GM19351 (cell line): Measurements from ENCODE around the gene CAPN5.

Experiments used
- ATAC-seq: cut with Tn5 transposase; IDR thresholded peaks from one replicate; pipeline ENCODE4 v1.9.1; 2021; ENCODE audit warnings: mild to moderate bottlenecking, moderate library complexity; ENCODE audit not compliant: unreplicated experiment

Gene CAPN5

DNA sequence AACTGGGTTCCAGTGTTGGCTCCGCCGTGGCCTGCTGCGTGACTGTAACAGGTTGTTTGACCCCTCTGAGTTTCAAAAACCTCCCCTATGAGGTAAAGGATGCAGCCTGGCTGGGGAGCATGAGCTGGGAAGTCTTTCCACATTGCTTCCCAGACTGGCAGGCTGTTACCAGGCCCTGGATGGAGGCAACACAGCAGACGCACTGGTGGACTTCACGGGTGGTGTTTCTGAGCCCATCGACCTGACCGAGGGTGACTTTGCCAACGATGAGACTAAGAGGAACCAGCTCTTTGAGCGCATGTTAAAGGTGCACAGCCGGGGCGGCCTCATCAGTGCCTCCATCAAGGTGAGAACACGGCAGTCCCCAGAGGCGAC lies 47.3 kb downstream of the CAPN5 start:
- no peak for ATAC-seq

DNA sequence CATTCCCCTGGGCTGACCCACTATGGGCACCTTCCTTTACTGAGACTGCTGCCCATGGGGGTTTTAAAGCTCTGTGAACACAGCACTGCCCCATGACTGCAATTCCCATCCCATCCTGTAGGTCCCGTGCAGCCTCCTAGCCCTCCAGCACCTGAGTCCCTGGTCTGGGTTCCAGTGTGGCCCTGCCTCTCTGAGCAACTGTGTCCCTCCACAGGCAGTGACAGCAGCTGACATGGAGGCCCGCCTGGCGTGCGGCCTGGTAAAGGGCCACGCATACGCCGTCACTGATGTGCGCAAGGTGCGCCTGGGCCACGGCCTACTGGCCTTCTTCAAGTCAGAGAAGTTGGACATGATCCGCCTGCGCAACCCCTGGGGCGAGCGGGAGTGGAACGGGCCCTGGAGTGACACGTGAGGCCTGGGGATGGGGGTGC lies 48.4 kb downstream of the CAPN5 start:
- ATAC-seq: no peak

DNA sequence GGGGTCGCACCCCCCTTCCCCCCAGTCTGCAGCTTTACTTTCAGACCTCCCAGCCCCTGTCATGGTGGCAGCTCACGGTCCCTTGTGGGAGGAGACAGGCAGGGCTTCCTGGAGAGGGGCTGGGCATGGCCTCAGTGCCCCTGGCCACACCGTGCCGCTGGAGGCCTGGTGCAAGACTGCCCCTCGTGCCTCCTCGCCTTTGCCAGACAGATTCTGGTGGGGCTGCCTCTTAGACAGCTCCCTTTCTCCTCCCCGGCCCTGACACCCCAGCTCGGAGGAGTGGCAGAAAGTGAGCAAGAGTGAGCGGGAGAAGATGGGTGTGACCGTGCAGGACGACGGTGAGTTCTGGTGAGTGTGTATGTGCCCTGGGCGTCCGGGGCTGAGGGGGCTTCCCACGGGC lies 49.2 kb downstream of the CAPN5 start:
- no peak for ATAC-seq

DNA sequence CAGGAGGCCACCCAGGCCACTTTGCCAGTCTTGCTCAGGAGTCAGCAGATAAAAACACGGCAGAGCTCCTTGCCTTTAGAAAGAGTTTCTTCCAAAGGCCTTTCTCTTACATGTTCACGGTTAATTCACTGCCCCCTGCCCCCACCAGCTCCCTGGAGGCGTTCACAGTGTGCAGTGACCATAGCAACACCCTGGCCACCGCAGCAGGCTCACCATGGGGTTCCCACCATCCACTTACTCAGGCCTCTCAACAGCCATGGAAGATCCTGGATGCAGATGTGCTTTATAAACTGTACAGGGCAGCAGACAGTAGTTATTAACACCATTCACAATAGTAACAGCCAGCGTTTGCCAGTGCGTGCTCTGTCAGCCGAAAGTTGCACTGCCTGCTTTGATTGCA lies 50.7 kb downstream of the CAPN5 start:
- no peak for ATAC-seq

DNA sequence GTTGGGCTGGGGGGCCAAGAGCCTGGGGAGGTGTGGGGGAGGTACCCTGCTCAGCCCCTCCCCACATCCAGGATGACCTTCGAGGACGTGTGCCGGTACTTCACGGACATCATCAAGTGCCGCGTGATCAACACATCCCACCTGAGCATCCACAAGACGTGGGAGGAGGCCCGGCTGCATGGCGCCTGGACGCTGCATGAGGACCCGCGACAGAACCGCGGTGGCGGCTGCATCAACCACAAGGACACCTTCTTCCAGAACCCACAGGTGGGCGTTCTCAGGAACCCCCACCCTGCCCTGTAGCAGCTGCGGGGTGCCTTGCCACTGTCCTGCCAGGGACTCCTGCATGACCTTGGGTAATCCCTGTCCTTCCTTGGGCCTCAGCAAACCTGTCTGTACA lies 51.3 kb downstream of the CAPN5 start:
- ATAC-seq: no peak

DNA sequence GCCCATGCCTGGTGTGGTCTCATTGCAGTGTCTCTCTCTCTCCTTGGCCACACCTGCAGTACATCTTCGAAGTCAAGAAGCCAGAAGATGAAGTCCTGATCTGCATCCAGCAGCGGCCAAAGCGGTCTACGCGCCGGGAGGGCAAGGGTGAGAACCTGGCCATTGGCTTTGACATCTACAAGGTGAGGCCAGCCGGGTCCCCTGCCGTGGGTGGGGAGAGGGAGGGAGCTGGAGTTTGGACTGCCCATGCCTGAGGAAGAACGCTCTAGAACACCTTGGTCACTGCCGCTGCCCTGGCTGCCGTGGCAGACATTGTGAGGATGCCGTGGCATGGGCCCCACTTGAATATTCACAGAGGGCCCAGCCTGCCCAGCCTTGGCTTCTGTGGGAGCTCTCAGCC lies 52.2 kb downstream of the CAPN5 start:
- ATAC-seq: no peak

DNA sequence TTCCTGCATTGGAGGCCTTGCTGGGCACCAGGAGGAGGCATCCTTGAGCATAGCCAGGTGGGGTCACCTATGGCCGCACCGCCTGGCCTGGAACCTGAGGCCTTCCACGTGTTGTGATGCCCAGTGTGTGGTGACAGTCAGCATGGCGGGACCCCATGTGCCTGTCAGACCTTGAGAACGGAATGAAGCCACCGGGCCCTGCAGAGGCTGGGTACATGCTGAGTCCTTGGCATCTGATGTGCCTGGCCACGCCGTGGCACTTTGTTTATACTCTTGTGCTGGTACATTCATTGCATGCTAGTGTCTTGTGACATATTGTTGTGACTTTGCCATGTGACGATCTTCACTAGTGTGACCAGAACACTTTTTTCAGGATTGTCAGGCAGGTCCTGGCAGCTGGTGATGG lies 52.8 kb downstream of the CAPN5 start:
- ATAC-seq: no peak

DNA sequence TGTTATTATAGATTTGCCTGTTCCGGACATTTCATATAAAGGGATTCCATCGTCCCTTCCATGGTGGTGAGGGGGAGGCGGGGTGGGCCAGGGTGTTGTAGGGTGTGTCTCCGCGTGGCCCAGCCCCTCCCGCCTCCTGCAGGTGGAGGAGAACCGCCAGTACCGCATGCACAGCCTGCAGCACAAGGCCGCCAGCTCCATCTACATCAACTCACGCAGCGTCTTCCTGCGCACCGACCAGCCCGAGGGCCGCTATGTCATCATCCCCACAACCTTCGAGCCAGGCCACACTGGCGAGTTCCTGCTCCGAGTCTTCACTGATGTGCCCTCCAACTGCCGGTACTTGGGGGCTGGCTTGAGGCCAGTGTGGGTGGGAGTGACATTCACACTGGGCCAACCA lies 53.8 kb downstream of the CAPN5 start:
- no peak for ATAC-seq

DNA sequence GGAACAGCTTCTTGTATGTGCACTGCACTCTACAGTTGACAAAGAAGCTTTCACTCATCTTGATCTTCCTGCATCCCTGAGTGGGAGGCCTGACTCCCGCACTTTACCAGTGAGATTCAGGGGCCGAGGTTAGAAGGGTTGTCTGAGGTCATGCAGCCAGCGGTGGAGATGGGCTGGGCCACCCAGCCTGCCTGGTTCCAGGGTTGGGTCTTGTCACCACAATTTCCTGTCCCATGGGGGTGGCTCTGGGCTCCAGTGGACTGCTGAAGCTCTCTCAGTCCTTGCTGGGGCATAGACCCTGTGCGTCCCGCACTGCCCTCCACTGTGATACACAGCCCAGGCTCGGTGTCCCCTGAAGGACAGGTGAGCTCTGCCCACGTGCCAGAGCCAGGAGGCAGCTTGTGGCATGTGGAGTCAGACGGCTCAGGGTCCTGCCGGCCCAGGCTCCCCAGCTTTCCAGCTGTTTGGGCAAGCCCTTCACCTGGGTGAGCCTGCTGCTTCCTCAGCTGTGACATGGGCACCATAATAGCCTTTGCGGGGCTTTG lies 54.4 kb downstream of the CAPN5 start:
- no peak for ATAC-seq

DNA sequence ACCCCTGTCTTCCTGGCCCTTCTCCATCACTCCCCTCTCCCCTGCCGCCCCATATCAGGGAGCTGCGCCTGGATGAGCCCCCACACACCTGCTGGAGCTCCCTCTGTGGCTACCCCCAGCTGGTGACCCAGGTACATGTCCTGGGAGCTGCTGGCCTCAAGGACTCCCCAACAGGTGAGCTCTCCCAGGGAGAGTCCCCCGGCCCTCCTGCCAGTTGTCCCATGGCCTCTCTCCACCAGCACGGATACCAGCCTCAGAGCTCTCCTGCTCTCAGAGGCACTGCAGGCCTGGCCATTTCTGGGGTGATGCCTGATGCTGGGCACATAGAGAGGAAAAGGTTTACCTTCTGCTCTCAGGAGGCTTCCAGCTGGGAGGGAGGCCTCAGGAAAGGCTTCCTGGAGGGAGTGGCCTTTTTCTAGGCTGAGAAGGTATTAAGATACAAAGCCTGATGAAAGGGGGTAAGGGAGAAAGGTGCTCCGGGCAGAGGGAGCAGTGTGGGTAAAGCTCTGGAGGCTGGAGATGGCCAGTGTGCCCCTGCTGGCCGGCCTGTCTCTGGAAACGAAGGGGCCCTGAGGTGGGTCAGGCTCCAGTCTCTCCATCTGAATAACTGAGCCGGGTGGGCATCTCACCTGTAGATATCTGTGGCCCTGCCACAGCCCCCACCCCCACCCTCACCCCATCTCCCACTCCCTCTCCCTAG lies 55.3 kb downstream of the CAPN5 start:
- ATAC-seq: no peak

DNA sequence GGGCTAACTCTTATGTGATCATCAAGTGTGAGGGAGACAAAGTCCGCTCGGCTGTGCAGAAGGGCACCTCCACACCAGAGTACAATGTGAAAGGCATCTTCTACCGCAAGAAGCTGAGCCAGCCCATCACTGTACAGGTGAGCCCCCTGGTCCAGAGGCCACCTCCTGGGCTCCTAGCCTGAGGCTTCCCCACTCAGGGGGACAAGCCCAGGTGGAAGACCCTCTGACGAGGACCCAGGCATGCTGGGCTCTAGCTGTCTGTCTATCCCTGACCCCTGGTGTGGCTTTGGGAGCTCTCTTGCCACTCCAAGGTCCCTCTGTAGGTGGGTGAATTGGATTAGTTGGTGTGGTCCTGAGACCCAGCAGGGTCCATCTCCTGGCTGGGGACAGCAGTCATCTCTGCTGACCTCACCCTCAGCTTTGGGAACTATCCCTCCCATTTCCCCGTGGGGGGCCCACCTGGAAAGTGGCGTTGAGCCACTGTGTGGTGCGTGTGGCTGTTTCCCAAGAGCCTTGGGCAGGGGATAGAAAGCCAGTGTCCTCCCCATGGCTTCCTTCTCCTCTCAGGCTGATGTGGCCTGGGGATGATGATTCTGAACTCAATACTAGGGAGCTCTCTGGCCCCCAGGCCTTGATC lies 55.9 kb downstream of the CAPN5 start:
- no peak for ATAC-seq

DNA sequence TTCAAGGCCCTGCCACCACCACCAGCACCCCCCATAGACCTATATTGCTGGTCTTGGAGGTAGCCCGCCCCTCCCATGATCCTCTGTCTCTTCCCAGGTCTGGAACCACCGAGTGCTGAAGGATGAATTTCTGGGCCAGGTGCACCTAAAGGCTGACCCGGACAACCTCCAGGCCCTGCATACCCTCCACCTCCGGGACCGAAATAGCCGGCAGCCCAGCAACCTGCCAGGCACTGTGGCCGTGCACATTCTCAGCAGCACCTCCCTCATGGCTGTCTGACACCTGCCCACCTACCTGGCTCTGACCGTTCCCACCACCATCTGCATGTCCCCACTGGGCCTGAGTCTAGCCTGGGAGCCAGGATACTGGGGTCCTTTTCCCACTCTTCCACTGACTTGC lies 56.8 kb downstream of the CAPN5 start:
- no peak for ATAC-seq

DNA sequence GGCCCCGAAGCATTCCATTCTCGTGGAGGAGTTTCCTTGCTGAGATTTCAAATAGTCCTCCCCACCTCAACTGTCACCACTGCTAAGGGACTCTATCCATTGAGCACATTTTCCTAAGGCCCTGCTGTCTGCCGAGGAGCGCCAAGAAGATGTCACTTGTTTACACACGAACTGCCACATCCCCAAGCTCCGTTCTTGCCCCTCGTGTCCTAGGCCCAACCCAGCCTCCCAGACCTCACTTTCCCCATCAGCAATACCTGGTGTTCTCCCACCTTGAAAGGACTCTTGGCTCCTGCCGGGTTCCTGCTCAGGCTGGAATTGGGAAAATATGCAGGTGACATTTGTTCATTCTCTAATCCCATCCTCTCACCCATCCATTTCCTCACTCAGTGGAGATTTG lies 57.3 kb downstream of the CAPN5 start:
- ATAC-seq: no peak

DNA sequence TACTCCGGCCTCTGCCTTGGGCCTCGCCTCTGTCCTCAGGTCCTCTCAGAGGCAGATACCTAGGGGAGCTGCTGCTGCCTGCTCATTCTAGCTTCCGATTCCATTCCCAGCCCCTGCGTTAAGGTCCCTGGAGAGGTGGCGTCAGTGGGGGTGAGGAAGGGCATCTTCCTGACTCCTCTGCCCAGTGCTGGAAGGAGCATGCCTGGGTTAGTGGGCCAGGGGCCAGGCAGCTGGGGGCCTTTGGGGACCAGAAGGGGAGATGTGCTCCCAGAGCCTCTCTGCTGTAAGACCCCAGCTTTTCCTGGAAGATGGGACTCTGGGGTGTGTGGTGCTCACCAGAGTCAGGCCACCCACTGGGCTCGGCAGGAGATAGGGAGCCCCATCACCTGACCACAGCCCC lies 57.7 kb downstream of the CAPN5 start:
- no peak for ATAC-seq

DNA sequence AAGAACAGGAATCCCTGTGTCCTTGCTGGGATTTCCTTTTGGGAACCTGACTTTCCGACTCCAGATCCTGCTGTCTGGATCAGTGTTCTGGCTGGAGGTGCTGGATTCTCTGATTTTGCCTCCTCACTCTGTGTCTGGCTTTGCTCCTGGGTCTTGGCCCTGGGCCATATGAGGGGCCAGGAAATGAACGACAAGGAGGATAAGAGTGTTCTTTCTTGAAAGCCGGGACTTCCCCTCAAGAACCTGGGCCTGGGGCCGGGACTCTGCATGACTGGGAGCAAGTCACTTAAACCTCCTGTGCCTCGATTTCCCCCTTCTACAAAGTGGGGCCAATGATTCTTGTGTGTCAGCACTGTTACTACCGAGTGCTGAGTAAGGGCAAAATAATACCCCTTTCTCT lies 58.4 kb downstream of the CAPN5 start:
- no peak for ATAC-seq

DNA sequence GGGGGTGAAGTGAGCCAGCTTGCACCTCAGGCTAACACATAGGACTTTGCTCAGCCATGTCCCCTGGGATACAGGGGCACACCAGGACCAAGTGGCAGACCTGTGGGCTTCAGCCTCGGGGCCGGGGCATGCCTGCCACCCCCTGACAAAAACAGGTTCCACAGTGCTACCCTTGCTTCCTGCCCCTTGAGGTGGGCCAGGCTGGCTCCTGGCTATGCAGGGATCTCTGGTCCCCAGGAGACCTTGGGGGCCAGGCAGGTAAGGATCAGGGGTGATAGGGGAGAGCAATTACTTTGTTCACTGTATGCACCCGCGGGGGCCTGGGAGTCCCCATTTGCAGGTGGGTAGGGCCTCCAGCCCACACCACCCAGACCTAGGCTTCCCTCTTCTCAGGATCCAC lies 58.9 kb downstream of the CAPN5 start:
- ATAC-seq: no peak

DNA sequence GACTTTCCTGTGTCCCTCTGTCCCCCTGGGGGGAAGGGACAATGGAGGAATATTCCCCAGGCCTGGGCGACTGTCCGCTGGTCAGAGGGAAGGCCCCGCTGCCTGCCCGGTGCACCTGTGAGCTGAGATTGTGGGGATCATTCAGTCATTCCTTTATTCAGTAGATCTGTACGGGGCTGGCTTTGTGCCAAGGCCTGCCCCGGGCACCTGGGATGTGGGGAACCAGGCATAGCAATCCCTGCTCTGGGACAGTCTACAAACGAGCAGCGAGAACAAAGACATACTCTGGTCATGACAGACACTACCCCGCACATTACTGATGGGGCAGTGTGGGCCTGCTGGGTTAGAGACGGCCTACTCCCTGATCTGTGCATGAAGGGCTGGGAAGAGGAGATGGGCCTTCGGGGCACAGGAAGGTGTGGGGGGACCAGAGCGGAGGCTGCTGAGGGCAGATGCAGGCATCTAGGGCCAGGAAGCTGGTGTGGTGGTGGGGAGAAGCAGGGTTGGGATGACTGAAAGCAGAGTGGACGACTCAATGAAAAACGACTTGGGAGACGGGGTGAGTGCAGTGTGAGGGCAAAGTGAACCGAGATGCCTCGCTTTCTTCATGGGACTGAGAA lies 59.5 kb downstream of the CAPN5 start:
- ATAC-seq: no peak

DNA sequence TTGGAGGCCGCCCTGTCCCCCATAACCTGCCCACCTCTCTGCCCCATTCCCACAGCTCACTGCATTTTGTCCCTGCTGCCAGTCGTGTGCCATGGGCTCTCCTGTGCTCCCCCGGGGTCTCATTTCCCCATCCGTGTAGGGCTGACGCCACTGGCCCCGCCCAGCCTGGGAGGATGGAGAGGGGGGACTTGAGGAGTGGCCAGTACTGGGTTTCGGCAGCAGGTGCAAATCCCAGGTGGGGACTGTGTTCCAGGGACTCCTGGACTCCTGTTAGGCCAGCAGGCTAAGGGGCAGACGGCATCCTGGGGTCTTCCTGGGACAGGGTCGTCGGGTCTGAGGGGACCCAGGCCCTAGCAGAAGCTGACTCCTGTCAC lies 60.1 kb downstream of the CAPN5 start:
- ATAC-seq: no peak

DNA sequence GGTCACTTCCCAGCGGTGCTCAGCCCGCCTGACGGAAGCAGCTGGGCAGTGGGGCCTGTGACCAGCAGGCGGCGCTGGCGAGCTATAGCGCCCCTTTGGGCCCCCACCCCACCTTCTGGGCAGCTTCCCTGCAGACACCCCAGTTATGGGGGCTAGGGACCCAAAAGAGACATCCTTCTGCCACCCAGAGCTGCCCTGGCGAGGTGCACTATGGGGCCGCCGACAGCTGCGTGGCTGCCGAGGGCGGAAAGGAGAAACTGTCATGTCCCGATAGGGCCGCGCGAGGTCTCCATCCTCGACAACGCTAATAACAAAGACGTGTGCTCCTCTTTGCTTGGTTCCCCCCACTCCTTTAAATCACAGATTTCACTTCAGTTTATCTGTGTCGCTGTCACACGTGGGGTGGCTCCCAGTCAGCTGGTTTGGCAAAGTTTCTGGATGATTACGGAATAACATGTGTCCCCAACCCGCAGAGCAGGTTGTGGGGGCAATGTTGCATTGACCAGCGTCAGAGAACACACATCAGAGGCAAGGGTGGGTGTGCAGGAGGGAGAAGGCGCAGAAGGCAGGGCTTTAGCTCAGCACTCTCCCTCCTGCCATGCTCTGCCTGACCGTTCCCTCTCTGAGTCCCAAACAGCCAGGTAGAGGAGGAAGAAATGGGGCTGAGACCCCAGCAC lies 60.6 kb downstream of the CAPN5 start:
- peak; percentile 66 for ATAC-seq

DNA sequence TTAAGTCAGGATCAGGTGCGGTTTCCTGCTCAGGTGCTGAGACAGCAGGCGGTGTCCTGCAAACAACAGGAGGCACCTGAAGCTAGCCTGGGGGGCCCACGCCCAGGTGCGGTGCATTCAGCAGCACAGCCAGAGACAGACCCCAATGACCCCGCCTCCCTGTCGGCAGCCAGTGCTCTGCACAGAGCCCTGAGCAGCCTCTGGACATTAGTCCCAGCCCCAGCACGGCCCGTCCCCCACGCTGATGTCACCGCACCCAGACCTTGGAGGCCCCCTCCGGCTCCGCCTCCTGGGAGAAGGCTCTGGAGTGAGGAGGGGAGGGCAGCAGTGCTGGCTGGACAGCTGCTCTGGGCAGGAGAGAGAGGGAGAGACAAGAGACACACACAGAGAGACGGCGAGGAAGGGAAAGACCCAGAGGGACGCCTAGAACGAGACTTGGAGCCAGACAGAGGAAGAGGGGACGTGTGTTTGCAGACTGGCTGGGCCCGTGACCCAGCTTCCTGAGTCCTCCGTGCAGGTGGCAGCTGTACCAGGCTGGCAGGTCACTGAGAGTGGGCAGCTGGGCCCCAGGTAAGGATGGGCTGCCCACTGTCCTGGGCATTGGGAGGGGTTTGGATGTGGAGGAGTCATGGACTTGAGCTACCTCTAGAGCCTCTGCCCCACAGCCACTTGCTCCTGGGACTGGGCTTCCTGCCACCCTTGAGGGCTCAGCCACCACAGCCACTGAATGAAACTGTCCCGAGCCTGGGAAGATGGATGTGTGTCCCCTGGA lies 61.3 kb downstream of the CAPN5 start, which contains the start of gene MYO7A:
MYO7A (plus strand) TSS at position 327 of the 772 bp plus-strand sequence. CDS start 2,389 bp downstream, outside the sequence.
- no peak for ATAC-seq
